Lower lobe of right lung (tissue), 2 donors: ENCODE data around the gene P4HB. TPM values are rescaled to one million over a fixed set of nuclear protein-coding genes. Genes with fewer than 3 reads are reported as not detected.
A peak's percentile ranks its signal among the peaks of the same experiment; 100 is the strongest.

Source experiments
- ATAC-seq, 2 donors: fragments of 200-7000 bp; cut with Tn5 transposase; one replicate each; pipeline ENCODE4 v1.9.1; 2020 to 2022; ENCODE audit warnings: mild to moderate bottlenecking in 2 of 2, moderate library complexity in 2 of 2
- DNase-seq: peaks from one replicate; pipeline ENCODE4 v3.0.0-alpha.2; 2020
- H3K27ac ChIP-seq: fragments of 200-600 bp; one replicate; pipeline ENCODE4 v1.8.0; 2022
- H3K27me3 ChIP-seq: fragments of 200-600 bp; one replicate; pipeline ENCODE4 v1.8.0; 2022; ENCODE audit warnings: low read depth
- H3K36me3 ChIP-seq: fragments of 200-600 bp; one replicate; pipeline ENCODE4 v1.8.0; 2022; ENCODE audit warnings: mild to moderate bottlenecking
- H3K4me1 ChIP-seq: fragments of 200-600 bp; one replicate; pipeline ENCODE4 v1.8.0; 2022
- H3K4me3 ChIP-seq: fragments of 200-600 bp; one replicate; pipeline ENCODE4 v1.8.0; 2022; ENCODE audit warnings: mild to moderate bottlenecking
- H3K9me3 ChIP-seq: fragments of 200-600 bp; one replicate; pipeline ENCODE4 v1.8.0; 2022
- intact Hi-C: fragments of 100-400 bp; cut with DNase I; formaldehyde crosslinking; loops from one replicate; pipeline ENCODE4 v1.11.0; 2022
- total RNA-seq: library from RNA; stranded (reverse); fragmentation: NEBNext Ultra II Directional; extraction: Animal tissue kit (Norgen Biotek cat#: 25700); gene quantifications from one replicate; pipeline ENCODE4 v1.2.1, GENCODE V29; 2021
- TF ChIP-seq, protein P1 (sequence below): fragments of 200-600 bp; IDR thresholded peaks from one replicate; pipeline ENCODE4 v1.8.0; 2022; ENCODE audit warnings: antibody characterized with exemption, mild to moderate bottlenecking
- donor health status: DM: no; HTN: yes; CAD: no; lungs with severe emphysema.

P4HB gene
- total RNA-seq, 1 donor from 2014 or later: 432 TPM

DNA sequence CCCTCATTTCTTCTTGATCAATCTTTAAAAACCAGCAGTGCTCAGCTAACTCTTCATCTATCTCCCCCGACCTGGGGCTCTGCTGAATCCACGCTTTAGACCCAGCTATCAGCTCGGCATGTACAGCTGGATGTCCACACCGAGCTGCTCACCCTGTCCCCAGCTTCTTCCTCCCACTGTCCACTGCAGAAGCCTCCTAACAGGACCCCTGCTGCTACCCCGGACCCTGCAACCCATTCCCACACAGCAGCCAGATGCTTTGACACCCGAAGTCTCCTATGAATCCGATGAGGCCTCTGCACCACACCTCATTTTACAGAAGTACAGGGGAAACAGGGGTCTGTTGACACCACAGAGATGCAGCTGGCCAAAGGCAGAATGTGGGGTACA lies 42.6 kb downstream of the P4HB start:
- Histone ChIP-seq H3K27me3 (peaks cover 11% of the 10 kb centered on the region), H3K4me3 (no peak overlapping the region), H3K27ac (no peak overlapping the region), H3K4me1 (peaks cover 17% of the 10 kb centered on the region), H3K9me3 (no peaks in the 10 kb centered on the region), H3K36me3 (peaks cover 4% of the 10 kb centered on the region)
- ATAC-seq (no peak), DNase-seq (no peak)
- intact Hi-C loops: no loop called here
- TF ChIP-seq, protein P1, sequence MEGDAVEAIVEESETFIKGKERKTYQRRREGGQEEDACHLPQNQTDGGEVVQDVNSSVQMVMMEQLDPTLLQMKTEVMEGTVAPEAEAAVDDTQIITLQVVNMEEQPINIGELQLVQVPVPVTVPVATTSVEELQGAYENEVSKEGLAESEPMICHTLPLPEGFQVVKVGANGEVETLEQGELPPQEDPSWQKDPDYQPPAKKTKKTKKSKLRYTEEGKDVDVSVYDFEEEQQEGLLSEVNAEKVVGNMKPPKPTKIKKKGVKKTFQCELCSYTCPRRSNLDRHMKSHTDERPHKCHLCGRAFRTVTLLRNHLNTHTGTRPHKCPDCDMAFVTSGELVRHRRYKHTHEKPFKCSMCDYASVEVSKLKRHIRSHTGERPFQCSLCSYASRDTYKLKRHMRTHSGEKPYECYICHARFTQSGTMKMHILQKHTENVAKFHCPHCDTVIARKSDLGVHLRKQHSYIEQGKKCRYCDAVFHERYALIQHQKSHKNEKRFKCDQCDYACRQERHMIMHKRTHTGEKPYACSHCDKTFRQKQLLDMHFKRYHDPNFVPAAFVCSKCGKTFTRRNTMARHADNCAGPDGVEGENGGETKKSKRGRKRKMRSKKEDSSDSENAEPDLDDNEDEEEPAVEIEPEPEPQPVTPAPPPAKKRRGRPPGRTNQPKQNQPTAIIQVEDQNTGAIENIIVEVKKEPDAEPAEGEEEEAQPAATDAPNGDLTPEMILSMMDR: no peak

DNA sequence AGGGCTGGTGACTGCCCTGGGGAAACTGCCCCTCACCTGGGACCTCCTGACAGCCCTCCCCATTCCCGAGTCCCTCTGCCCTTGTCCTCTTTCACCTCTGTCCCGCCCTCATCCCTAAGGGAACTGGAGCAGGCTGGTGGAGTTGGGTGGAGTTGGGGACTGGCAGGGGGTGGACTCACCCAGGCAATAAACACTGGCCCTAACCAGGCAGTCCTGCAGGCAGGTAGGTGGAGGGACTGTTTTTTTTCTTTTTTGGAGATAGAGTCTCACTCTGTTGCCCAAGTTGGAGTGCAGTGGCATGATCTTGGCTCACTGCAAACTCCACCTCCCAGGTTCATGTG lies 44.7 kb downstream of the P4HB start:
- no peak overlapping the region for H3K27ac ChIP-seq
- TF ChIP-seq, protein P1: no peak
- peaks cover 32% of the 10 kb centered on the region for H3K27me3 ChIP-seq
- H3K4me3 ChIP-seq: no peak overlapping the region
- no peaks in the 10 kb centered on the region for H3K9me3 ChIP-seq
- H3K36me3 ChIP-seq: no peaks in the 10 kb centered on the region
- intact Hi-C loops: no loop called here
- no peaks in the 10 kb centered on the region for H3K4me1 ChIP-seq
- DNase-seq: no peak
- no peak for ATAC-seq

DNA sequence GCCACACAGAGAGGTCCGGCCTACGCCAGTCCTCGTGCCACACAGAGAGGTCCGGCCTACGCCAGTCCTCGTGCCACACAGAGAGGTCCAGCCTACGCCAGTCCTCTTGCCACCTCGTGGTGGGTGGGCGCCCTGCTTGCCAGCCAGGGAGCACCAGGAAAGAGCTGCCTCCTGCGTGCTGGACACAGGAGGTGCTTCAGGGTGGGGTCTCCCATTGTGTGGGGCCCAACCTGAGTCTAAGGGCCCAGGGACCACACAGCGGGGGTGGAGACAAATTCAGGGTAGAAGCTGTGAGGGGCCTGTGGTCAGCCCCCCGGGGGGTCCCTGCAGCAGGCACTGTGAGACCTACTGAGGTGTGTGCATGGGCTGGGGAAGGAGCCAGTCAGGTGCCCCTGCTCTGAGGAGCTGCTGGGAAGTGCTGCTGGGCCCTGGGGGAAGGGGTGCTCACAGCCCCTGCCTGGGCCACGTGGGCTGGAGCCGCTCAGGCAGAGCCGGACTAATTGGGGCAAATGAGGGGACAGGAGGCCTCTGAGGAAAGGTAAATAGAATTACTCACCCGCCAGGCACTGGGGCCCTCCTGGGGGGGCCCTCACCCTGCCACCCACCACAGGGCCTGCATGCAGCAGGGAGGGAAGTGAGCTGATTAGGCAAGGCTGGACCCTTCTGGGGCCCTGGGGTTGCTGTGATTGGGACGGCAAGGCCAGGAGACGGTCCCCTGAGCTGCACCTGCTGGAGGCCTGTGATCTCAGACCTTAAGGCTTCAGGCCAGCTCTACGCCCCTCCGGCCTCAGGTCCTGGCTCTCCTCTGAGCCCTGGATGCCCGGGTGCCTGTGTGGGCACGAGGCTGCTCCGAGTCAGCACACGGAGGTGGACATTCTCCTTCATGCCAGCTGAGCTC lies 45.3 kb downstream of the P4HB start:
- no peak for DNase-seq
- intact Hi-C loops: no loop called here
- peaks cover 39% of the 10 kb centered on the region for H3K27me3 ChIP-seq
- no peak overlapping the region for H3K27ac ChIP-seq
- H3K4me3 ChIP-seq: no peak overlapping the region
- no peaks in the 10 kb centered on the region for H3K36me3 ChIP-seq
- H3K9me3 ChIP-seq: no peaks in the 10 kb centered on the region
- TF ChIP-seq, protein P1: no peak
- ATAC-seq: peak; percentile 15 to 64
- H3K4me1 ChIP-seq: no peaks in the 10 kb centered on the region

DNA sequence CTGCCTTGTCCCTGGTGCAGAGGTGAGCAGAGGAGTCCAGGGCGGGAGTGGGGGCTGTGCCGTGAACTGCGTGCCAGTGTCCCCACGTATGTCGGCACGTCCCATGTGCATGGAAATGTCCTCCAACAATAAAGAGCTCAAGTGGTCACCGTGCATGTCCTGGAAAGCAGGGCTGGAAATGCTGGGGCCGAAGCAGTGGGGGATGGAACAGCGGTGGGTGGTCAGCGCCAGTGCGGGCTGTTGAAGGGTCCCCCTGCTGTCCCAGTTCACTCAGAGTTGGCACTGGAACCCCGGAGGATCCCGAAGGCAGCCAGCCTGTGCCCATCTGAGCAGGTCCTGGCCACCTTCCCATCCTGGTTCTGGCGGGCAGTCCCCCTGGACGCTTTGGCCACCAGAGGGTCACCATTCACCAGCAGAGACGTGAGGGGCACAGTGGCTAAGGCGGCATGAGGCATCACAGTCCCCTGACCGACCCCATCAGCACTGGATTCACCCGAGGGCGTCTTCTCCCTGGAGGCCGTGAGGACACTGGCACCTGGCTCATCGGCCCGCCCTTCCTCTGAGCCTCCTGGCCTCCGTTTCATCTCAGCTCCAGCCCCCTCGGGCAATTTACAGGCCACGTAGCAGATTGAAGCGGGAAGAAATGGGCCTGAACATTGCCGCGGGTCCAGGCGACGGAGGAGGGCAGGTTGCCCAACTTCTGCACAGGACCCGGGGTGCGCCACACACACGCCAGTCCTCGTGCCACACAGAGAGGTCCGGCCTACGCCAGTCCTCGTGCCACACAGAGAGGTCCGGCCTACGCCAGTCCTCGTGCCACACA lies 46.3 kb downstream of the P4HB start:
- TF ChIP-seq, protein P1: no peak
- Histone ChIP-seq H3K36me3 (no peaks in the 10 kb centered on the region), H3K27me3 (peaks cover 42% of the 10 kb centered on the region), H3K4me3 (no peak overlapping the region), H3K9me3 (no peaks in the 10 kb centered on the region), H3K4me1 (no peaks in the 10 kb centered on the region), H3K27ac (no peak overlapping the region)
- DNase-seq (no peak), ATAC-seq (no peak)
- intact Hi-C loops: no loop called here

DNA sequence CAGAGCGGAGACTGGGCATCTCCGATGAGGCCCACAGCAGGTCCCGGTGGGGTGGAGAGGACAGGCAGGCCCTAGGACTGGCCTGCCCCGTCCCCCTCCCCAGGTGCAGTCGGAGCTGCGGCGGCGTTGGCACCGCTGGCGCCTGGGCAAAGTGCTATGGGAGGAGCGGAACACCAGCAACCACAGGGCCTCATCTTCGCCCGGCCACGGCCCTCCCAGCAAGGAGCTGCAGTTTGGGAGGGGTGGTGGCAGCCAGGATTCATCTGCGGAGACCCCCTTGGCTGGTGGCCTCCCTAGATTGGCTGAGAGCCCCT lies 47.0 kb downstream of the P4HB start:
- Histone ChIP-seq H3K36me3 (no peaks in the 10 kb centered on the region), H3K27me3 (peaks cover 45% of the 10 kb centered on the region), H3K4me3 (no peak overlapping the region), H3K4me1 (no peaks in the 10 kb centered on the region), H3K9me3 (no peaks in the 10 kb centered on the region), H3K27ac (no peak overlapping the region)
- ATAC-seq: no peak
- no peak for DNase-seq
- intact Hi-C loops: no loop called here
- TF ChIP-seq, protein P1: no peak
